ENCODE data around the gene AGBL2. TPM values are rescaled to one million over a fixed set of nuclear protein-coding genes. Genes with fewer than 3 reads are reported as not detected.

Gene AGBL2
- total and polyA plus RNA-seq, 2 donors (not counting 1 experiment from before 2014, with no cell fraction given) = 1.2 to 2.1 TPM

GRCh38 chr11:47616726-47617416 is 98.3 kb downstream of the AGBL2 start:
- peak overlapping the region; percentile 61 for H3K4me2 ChIP-seq (ENCODE audit: extremely low read depth, insufficient read depth, low read length)
- peak overlapping the region; percentile 11 for H3K27ac ChIP-seq (ENCODE audit: insufficient read depth, low read length)
- peak; percentile 65 to 90 for DNase-seq (ENCODE audit: low read depth in 2 of 2)
- TF ChIP-seq EZH2 (IDR thresholded peaks at IDR 0.05; ENCODE audit: low read length, missing control alignments) (no peak), CTCF (conservative IDR thresholded peaks at IDR 0.05 in 1 of 2, IDR thresholded peaks at IDR 0.05 in 1 of 2; ENCODE audit: low read depth in 1 of 2, low read length in 2 of 2) (peak; percentile 99 to 100)
- H2AFZ ChIP-seq (ENCODE audit: low read length) = no peak overlapping the region
- H3K4me3 ChIP-seq (replicated peaks in 1 of 4; ENCODE audit: control extremely low read depth in 1 of 4, insufficient read depth in 1 of 4, low read depth in 3 of 4, low read length in 4 of 4) = no peak overlapping the region
- no peaks in the 10 kb centered on the region for H3K9me3 ChIP-seq (ENCODE audit: control insufficient read depth, insufficient read depth, low read depth, low read length)
- no peak overlapping the region for H3K9ac ChIP-seq (ENCODE audit: insufficient read depth, low read length)
- peaks cover 6% of the 10 kb centered on the region for H3K36me3 ChIP-seq (ENCODE audit: control insufficient read depth, insufficient read depth, low read length)
- no peaks in the 10 kb centered on the region for H4K20me1 ChIP-seq (ENCODE audit: control insufficient read depth, extremely low read depth, insufficient read depth, low read length)
- no peaks in the 10 kb centered on the region for H3K27me3 ChIP-seq (ENCODE audit: control insufficient read depth, insufficient read depth, low read length)
- H3K4me1 ChIP-seq (ENCODE audit: control insufficient read depth, extremely low read depth, insufficient read depth, low read length) = peaks cover 11% of the 10 kb centered on the region
- no peaks in the 10 kb centered on the region for H3K79me2 ChIP-seq (ENCODE audit: control insufficient read depth, insufficient read depth, low read length)

GRCh38 chr11:47615249-47615648 is 99.9 kb downstream of the AGBL2 start:
- TF ChIP-seq EZH2 (IDR thresholded peaks at IDR 0.05; ENCODE audit: low read length, missing control alignments) (no peak), CTCF (conservative IDR thresholded peaks at IDR 0.05 in 1 of 2, IDR thresholded peaks at IDR 0.05 in 1 of 2; ENCODE audit: low read depth in 1 of 2, low read length in 2 of 2) (no peak)
- H3K9me3 ChIP-seq (ENCODE audit: control insufficient read depth, insufficient read depth, low read depth, low read length) = no peaks in the 10 kb centered on the region

GRCh38 chr11:47611348-47611794 is 103.8 kb downstream of the AGBL2 start:
- H2AFZ ChIP-seq (ENCODE audit: low read length) = no peak overlapping the region
- TF ChIP-seq EZH2 (IDR thresholded peaks at IDR 0.05; ENCODE audit: low read length, missing control alignments) (no peak), CTCF (conservative IDR thresholded peaks at IDR 0.05 in 1 of 2, IDR thresholded peaks at IDR 0.05 in 1 of 2; ENCODE audit: low read depth in 1 of 2, low read length in 2 of 2) (no peak)
- H4K20me1 ChIP-seq (ENCODE audit: control insufficient read depth, extremely low read depth, insufficient read depth, low read length) = no peaks in the 10 kb centered on the region
- H3K79me2 ChIP-seq (ENCODE audit: control insufficient read depth, insufficient read depth, low read length) = no peaks in the 10 kb centered on the region
- no peak overlapping the region for H3K9ac ChIP-seq (ENCODE audit: insufficient read depth, low read length)
- no peak overlapping the region for H3K4me2 ChIP-seq (ENCODE audit: extremely low read depth, insufficient read depth, low read length)
- H3K36me3 ChIP-seq (ENCODE audit: control insufficient read depth, insufficient read depth, low read length) = no peaks in the 10 kb centered on the region
- H3K4me3 ChIP-seq (replicated peaks in 1 of 4; ENCODE audit: control extremely low read depth in 1 of 4, insufficient read depth in 1 of 4, low read depth in 3 of 4, low read length in 4 of 4) = no peak overlapping the region
- no peak overlapping the region for H3K27ac ChIP-seq (ENCODE audit: insufficient read depth, low read length)
- DNase-seq (ENCODE audit: low read depth in 2 of 2) = no peak
- peaks cover 13% of the 10 kb centered on the region for H3K4me1 ChIP-seq (ENCODE audit: control insufficient read depth, extremely low read depth, insufficient read depth, low read length)
- H3K9me3 ChIP-seq (ENCODE audit: control insufficient read depth, insufficient read depth, low read depth, low read length) = no peaks in the 10 kb centered on the region
- H3K27me3 ChIP-seq (ENCODE audit: control insufficient read depth, insufficient read depth, low read length) = no peaks in the 10 kb centered on the region

More at GRCh38 chr11:47615249-47615648, 99.9 kb downstream of the AGBL2 start:
- H3K27me3 ChIP-seq (ENCODE audit: control insufficient read depth, insufficient read depth, low read length) = no peaks in the 10 kb centered on the region
- peaks cover 11% of the 10 kb centered on the region for H3K4me1 ChIP-seq (ENCODE audit: control insufficient read depth, extremely low read depth, insufficient read depth, low read length)
- H3K27ac ChIP-seq (ENCODE audit: insufficient read depth, low read length) = no peak overlapping the region
- H2AFZ ChIP-seq (ENCODE audit: low read length) = no peak overlapping the region
- H3K36me3 ChIP-seq (ENCODE audit: control insufficient read depth, insufficient read depth, low read length) = peaks cover under 1% of the 10 kb centered on the region
- H3K9ac ChIP-seq (ENCODE audit: insufficient read depth, low read length) = no peak overlapping the region
- no peak overlapping the region for H3K4me3 ChIP-seq (replicated peaks in 1 of 4; ENCODE audit: control extremely low read depth in 1 of 4, insufficient read depth in 1 of 4, low read depth in 3 of 4, low read length in 4 of 4)
- H3K4me2 ChIP-seq (ENCODE audit: extremely low read depth, insufficient read depth, low read length) = no peak overlapping the region
- DNase-seq (ENCODE audit: low read depth in 2 of 2) = no peak
- H3K79me2 ChIP-seq (ENCODE audit: control insufficient read depth, insufficient read depth, low read length) = no peaks in the 10 kb centered on the region
- no peaks in the 10 kb centered on the region for H4K20me1 ChIP-seq (ENCODE audit: control insufficient read depth, extremely low read depth, insufficient read depth, low read length)
